A549 treated with CpdA at 1 μM for 4 hours (cell line): ENCODE measurements around the gene NUDT17. TPM values are rescaled to one million over a fixed set of nuclear protein-coding genes. Genes with fewer than 3 reads are reported as not detected.

Experiments used
- total RNA-seq: library from RNA; stranded (reverse); fragments of 200-300 nt; extraction: Qiagen RNA extraction; gene quantifications from 5 replicates; pipeline ENCODE4 v1.2.3, GENCODE V29; 2022; ENCODE audit warnings: low read depth

The NUDT17 gene, protein sequence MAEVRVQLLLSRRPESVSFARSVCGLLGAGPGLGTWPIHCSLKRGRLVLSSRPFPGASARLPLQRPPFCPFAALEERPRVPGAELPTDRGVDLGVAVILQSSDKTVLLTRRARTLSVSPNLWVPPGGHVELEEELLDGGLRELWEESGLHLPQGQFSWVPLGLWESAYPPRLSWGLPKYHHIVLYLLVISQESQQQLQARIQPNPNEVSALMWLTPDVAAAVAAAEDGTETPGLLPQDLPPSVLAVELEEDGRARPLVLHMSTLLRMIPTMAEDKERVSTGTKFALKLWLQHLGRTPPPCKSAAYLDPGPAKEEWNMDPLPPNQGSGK
- total RNA-seq = 5.1 to 6.4 TPM (median 5.6 TPM) in 5 replicates

GRCh38 chr1:145845514-145846161, at the start of gene NUDT17:
Gene NUDT17, plus strand, starts transcription at chr1:145845630. Its CDS starts 11 bp downstream, at chr1:145845641.

DNA sequence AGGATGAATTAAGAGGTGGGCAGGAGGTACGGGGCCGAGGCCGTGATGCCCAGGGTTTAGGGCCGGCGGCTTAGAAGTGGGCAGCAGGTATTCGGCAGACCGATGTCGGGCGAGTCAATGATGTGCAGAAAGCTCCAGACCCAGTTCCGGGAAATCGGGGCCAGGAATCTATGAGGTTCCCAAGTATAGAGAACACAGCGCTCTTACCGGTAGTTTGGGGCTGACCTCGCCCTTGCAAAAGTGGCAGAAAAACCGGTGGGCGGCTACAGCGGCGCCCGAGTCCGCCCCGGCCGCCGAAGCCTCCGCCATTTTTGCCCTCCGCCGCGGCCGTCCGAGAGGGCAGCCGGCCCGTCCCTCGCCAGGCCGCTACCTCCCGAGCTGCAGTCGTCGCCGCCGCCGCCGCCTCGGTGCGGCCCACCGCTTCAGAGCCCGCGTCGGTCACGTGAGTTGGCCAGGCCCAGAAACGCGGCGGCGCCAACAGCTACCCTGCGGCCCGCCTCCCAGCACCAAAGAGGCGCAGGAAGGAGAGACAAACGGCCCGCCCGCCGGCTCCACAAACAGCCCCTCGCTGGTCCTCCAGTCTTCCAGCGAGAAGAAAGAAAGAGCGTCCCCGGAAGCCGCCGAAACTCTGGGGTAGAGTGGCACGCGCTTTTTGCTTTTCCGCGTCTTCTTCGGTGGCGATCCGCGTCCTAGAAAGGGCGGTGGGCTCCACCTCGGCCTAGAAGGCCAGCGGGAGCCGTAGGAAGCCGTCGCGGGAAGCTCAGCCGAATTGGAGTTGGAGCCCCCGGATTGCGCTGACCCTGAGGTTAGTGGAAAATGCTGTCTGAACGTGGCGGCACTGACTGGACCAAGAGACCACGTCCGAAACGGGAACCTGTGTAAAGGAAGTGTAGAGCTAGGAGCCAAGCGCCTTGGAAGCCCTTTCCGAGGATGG, 21.6 kb upstream of the NUDT17 start, which contains the start of the genes POLR3C and RNF115:
Gene POLR3C, plus strand, starts transcription at position 636 of the 934 bp plus-strand sequence. CDS start 1,577 bp downstream, outside the sequence.
Gene RNF115, minus strand, starts transcription at position 531 of the 934 bp plus-strand sequence. Its CDS starts 222 bp downstream, at position 309.

DNA sequence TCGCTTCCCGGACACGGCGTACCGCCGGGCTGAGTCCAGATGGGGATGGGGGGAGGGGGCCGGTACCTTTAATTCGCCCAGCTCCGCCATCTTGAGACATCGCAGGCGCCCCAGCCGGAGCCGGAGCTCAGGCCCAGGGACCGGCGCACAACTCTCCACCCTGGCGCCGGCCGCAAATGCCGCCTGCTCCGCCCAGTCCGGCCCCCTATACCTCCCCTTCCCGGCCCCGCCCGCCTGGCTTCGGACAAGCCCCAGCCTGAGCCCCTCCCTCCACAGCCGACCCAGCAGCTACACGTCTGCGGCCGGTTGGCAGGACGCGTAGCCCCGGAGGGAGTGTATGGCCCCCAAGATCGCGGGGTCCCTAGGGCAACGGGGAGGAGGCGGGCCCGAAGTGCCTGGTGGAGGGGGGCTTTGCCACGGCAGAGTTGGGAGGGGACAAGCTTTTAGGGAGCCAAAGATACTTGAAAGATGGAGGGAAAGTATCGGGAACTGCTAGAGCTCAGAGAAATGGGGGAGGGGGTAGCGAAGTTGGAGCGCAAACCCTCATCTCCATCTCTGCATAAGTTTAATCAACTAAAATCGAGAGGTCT, 13.6 kb downstream of the NUDT17 start, which contains the start of gene PIAS3:
Gene PIAS3, minus strand, starts transcription at position 181 of the 590 bp plus-strand sequence. Its CDS starts 91 bp downstream, at position 90.

DNA sequence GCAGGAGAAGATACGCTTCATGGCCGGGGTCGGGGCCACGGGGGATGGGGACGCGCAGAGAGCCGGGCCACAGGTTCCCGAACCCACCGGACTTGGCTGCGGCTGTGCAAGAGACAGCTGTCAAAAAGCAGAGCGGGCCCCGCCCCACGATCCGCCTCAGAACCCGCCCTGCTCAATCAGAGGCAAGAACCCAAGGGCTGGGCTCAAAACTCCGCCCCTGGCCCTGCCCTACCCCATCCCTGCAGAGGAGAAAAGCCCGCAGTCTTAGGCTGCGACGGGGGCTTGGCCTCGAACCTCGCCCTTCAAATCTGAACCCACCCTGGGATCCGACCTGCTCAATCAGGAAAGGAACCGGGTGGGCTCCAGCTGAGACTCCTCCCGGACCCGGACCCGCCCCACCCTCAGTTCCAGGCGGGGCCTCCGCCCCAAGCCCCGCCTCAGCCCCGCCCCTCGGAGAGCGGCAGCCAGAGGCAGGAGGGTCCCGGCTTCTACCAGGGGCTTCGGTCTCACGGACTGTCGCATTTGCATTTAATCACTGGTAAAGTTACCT, 40.4 kb downstream of the NUDT17 start, which contains the start of gene ANKRD35:
Gene ANKRD35, minus strand, starts transcription at position 129 of the 550 bp plus-strand sequence. Its CDS starts 108 bp downstream, at position 21.

Other genes starting within 250 kb of the NUDT17 start
- 14.1 to 16.6 TPM (median 14.3 TPM) in 5 replicates for gene GPR89A, start 237.6 kb upstream of the NUDT17 start, total RNA-seq
- gene PDZK1, start 138.3 kb upstream of the NUDT17 start, total RNA-seq = 0.45 to 1.2 TPM (median 0.86 TPM) in 5 replicates
- 0.10 TPM in 1 of 5 replicates, not detected in the others for gene CD160, start 126.1 kb upstream of the NUDT17 start, total RNA-seq
- gene RNF115, start 21.5 kb upstream of the NUDT17 start, total RNA-seq = 9.4 to 12.2 TPM (median 10.8 TPM) in 5 replicates
- gene POLR3C, start 21.4 kb upstream of the NUDT17 start, total RNA-seq = 32.0 to 38.8 TPM (median 35.2 TPM) in 5 replicates
- gene PIAS3, start 13.5 kb downstream of the NUDT17 start, total RNA-seq = 22.0 to 28.1 TPM (median 26.4 TPM) in 5 replicates
- gene ANKRD35, start 40.2 kb downstream of the NUDT17 start, total RNA-seq = 0.04 TPM in 1 of 5 replicates, not detected in the others
- 0.23 to 0.48 TPM (median 0.35 TPM) in 5 replicates for gene ITGA10, start 64.4 kb downstream of the NUDT17 start, total RNA-seq
- gene PEX11B, start 73.1 kb downstream of the NUDT17 start, total RNA-seq = 19.4 to 23.4 TPM (median 22.0 TPM) in 5 replicates
- gene RBM8A, start 81.9 kb downstream of the NUDT17 start, total RNA-seq = 193 to 235 TPM (median 203 TPM) in 5 replicates
- 7.8 to 11.1 TPM (median 9.4 TPM) in 5 replicates for gene LIX1L, start 112.4 kb downstream of the NUDT17 start, total RNA-seq
- 0.12 to 0.27 TPM (median 0.17 TPM) in 5 replicates for gene ANKRD34A, start 118.9 kb downstream of the NUDT17 start, total RNA-seq
- 9.0 to 11.0 TPM (median 9.6 TPM) in 5 replicates for gene POLR3GL, start 119.1 kb downstream of the NUDT17 start, total RNA-seq
- 0.13 to 0.49 TPM (median 0.19 TPM) in 5 replicates for gene TXNIP, start 150.9 kb downstream of the NUDT17 start, total RNA-seq
- gene HJV, start 176.1 kb downstream of the NUDT17 start, total RNA-seq = not detected in 5 replicates